Renal pelvis (tissue), 4 donors: Measurements from ENCODE around the gene MARK3. TPM values are rescaled to one million over a fixed set of nuclear protein-coding genes. Genes with fewer than 3 reads are reported as not detected.

Experiments
- DNase-seq: peaks from one replicate; pipeline ENCODE4 v3.0.0-alpha.2; 2013
- polyA plus RNA-seq, 3 donors: library from polyadenylated mRNA; unstranded; fragments of 120-200 nt; gene quantifications; one replicate each; pipeline ENCODE4 v1.2.1, GENCODE V29; 2013; ENCODE audit not compliant: insufficient read length in 3 of 3

The MARK3 gene
- polyA plus RNA-seq, 3 donors = 92.0 to 135 (median 103) TPM

DNA sequence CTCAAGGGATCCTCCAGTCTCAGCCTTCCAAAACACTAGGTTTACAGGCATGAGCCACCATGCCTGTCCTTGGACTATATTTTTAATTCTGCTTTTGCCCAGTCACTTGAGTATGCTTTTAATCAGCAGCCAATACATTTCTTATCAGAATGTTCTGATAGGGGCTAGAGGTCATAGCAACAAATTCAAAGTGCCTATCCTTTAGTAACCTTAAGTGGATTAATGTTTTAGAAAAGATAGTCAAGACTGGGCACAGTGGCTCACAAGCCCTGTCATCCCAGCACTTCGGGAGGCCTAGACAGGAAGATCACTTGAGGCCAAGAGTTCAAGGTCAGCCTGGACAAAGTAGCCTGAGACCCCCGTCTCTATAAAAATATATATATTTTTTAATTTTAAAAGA, 100.3 kb downstream of the MARK3 start:
- DNase-seq = no peak

DNA sequence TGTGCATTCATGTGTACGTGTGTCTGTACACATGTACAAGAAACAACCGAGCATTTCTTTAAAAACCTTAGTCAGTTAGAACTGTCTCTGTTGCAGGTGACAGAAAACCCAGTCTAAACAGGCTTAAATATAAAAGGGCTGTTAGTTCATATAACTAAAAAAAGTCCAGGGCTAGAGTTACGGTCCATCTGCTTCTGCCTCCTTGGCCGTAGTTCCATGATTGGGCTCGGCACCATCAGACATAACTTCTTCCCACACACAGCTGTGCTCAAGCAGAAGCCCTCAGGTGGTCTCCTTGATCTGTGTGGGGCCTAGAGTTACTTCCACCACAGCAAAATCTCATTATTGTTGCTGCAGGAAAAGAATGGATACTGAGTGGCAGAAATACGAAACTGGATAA, 102.9 kb downstream of the MARK3 start:
- DNase-seq = no peak

DNA sequence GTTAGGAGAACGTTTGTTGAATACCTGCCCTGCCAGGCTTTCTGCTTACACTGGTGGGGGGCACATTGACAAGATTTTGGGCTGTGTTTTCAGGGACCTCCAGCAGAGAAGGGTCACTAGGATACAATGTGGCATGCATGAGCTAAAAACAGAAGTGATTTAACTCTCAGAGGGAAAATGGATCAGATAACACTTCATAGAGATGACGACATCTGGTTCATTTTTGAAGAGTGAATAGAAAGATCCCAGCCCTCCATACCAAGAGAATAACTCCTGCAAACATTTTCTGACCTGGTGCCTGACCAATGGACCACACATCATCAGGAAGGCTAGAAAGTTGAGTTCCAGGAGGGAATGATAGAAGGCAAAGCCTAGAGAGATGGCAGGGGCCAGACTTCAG, 103.7 kb downstream of the MARK3 start:
- no peak for DNase-seq

GRCh38 chr14:103489621-103490020, 104.4 kb downstream of the MARK3 start:
- no peak for DNase-seq

GRCh38 chr14:103491691-103492090, 106.5 kb downstream of the MARK3 start:
- DNase-seq = no peak

GRCh38 chr14:103492156-103492925, 107.1 kb downstream of the MARK3 start:
- no peak for DNase-seq

DNA sequence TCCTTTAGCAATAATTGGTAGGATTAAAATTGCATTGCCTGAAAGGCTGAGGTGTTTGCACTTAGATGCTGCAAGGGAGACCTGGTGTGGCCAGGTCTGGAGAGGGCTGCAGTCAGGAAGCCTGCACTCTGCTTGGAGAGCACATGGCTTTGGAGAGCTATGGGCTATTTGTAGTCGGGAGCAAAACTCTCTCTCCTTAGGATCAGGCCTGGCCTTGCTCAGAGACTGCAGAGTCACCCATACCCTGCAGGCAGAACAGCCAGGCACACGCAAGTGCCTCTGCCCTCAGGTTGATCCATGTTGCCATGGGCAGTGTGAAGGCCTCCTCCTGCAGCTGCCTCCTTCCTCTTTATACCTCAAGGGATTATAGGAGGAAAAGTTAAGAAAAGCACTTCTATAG, 110.6 kb downstream of the MARK3 start:
- no peak for DNase-seq

DNA sequence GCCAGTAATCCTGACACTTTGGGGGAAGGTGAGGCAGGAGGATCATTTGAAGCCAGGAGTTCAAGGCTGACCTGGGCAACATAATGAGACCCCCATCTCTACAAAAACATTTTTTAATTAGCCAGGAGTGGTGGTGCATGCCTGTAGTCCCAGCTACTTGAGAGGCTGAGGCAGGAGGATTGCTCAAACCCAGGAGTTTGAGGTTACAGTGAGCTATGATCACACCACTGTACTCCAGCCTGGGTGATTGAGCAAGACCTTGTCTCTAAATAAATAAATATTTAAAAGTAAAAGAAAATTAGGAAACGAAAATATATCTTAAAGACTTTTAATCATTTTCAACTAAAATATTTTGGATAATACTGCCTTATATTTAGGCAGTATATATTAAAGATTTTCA, 111.6 kb downstream of the MARK3 start:
- DNase-seq = no peak

GRCh38 chr14:103499709-103500108, 114.5 kb downstream of the MARK3 start:
- DNase-seq = no peak

- DNase-seq = peak; percentile 80
These were observed 115.2 kb downstream of the MARK3 start for GRCh38 chr14:103500148-103500990.

DNA sequence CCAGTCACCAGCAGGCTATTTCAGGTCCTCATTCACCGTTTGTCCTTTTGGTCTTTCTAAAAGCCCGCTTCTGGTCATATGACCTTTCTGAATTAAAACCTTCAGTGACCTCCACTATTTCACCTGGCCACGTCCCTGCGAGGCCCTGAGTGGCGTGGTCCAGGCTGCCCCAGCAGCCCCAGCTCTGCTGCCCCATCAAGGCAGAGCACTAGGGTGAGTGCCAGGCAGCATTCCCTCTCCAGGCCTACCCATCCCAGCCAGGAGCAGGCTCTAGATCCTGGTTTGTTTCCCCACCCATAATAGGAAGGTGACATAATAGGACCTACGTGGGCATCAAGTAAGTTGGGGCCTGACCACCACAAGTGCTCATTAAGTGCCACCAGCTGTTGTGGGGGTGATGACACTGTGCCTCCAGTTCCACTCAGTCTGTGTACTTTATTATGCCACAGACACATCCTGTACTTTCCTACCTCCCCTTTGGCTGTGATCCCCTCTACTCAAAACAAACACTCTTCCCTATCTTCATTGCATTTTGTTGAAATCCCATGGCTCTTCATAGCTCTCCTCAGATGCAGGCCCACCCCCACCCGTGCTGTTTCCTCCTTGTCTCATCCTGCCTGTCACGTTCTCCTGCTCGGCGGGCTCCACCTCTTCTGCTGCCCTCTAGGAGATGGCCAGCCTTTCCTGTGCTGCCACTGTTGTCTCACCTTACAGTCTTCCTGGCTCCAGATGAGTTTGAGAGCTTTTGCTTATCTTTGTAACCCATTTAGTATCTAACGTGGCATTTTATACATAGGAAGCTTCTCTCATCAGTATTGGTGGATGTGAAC, 116.0 kb downstream of the MARK3 start:
- DNase-seq = no peak

GRCh38 chr14:103501921-103502669, 116.9 kb downstream of the MARK3 start:
- DNase-seq = no peak

GRCh38 chr14:103502877-103503276, 117.7 kb downstream of the MARK3 start:
- no peak for DNase-seq

DNA sequence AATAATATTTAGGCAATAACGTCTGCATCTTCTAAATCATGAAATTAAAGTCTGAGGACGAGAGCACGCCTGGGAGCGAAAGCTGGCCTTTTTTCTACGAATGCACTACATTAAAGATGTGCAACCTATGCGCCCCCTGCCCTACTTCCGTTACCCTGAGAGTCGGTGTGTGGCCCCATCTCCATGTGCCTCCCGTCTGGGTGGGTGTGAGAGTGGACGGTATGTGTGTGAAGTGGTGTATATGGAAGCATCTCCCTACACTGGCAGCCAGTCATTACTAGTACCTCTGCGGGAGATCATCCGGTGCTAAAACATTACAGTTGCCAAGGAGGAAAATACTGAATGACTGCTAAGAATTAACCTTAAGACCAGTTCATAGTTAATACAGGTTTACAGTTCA, 118.1 kb downstream of the MARK3 start:
- DNase-seq = no peak

DNA sequence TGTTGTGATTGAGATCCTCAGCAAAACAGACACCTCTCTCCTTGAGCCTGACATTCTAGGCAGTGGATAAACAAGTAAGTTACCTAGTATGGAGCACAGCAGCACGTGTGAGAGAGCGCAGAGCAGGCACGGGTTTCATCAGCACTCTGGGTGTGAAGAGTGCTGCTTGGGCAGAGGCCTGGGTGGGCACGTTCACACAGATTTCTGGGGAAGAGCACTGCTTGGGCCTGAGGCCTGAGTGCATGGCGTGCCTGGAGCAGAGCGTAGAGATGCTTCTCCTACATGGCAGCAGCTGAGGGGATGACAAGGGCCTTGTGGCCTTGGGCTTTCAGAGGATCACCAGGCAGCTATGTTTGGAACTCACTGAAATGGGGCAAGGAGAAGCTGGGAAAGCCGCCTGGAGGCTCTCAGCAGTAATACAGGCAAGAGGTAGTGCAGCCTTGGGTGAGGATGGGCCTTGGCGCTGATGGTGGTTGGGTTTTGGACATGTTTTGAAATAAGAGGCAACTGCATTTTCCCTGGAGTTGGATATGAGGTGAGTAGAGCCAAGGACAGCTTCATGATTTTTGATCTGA, 119.9 kb downstream of the MARK3 start:
- no peak for DNase-seq

DNA sequence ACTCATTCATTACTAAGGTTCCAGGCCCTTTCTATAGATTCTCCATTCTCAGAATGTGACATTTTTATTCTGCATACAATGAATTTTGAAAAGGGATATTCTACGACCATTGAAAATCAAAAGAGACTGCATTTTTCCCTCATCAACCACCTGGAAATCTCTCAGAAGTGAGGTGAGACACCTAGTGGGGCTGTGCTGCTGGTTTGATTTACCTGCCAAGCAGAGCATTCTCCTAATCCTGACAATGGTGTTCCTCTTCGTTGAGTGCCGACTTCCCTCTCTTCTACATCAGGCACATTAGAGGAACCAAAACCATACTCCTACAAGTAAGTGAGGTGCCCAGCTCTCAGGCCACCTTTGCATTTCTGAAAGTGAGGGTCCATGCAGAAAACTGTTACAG, 122.5 kb downstream of the MARK3 start:
- no peak for DNase-seq

DNA sequence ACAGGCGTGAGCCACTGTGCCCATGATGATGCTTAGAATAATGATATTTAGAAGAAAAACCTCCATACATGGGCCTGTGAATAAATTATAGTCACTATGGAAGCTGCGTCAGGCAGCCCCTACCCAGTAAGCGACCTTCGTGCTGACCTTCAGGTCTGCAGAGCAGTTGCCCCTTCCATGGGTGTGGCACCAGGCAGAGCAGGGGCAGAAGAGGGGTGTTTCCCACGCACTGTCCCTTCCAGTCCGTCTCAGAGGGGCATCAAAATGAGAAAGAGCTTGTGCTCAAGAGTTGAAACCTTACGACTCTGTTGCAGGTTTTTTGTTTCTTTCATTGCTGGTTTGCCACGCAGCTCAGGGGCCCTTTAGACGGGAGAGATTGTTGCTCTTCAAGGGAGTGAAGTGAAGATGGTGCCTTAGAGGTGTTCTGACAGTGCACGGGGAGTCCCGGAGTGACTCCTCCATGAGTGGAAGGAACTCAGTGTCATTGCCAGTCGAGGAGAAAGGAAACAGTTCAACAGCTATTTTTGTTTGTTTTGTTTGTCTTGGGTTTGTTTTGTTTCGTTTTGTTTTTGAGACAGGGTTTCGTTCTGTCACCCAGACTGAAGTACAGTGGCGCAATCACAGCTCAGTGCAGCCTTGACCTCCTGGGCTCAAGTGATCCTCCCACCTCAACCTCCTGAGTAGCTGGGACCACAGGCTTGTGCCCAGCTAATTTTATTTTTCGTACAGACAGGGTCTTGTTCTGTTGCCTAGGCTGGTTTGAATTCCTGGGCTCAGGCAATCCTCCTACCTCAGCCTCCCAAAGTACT, 123.5 kb downstream of the MARK3 start:
- DNase-seq = no peak

DNA sequence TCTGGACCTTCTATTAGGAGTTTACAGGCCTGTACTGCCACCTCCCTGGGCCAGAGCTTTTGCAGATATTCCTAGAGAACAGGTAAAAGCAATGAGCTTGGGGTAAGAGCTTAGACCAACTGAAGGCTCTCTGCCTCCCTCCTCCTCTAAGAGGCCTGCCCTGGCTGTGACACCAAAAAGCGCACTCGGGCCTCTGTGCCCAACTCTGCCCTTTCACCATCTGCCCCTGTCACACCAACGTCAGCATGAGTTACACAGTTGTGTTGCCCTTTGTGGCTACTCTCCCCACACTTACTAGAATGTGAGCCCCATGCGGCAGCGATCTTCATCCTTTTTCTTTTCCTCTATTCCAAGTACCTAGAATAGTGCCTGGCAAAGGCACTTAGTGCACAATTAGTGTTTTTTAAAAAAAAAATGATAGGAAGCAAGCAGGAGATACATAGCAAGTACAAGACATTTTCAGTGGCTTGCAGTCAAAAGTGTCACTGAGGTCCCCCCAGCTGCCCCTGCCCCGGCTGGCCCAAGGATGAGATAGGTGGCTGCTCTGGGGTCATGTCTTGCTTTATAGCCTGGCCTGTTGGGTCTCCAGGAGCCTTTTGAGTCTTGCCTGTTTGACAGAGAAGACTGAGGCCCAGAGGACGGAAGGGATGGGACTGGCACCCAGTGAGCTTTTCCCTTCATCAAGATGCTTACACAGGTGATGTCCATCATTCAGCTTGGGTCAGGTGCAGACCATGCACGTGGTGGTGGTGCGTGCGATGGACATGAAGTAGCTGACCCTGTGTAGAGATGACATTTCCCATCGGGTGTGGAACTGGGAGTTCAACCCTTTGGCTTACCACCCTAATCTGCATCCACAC, 124.9 kb downstream of the MARK3 start:
- DNase-seq = no peak
